GM21447 (cell line): ENCODE measurements around the gene RIN2.
"Not testable (repeated sequence)": the region's sequence is repeated elsewhere in the genome, so short reads cannot be mapped to it uniquely, and the experiment has no call there.

ENCODE experiments used
- ATAC-seq: cut with Tn5 transposase; IDR thresholded peaks from one replicate; pipeline ENCODE4 v1.9.1; 2021; ENCODE audit not compliant: unreplicated experiment

The RIN2 gene

GRCh38 chr20:19785983-19786285, 27.9 kb downstream of the RIN2 start:
- no peak for ATAC-seq

DNA sequence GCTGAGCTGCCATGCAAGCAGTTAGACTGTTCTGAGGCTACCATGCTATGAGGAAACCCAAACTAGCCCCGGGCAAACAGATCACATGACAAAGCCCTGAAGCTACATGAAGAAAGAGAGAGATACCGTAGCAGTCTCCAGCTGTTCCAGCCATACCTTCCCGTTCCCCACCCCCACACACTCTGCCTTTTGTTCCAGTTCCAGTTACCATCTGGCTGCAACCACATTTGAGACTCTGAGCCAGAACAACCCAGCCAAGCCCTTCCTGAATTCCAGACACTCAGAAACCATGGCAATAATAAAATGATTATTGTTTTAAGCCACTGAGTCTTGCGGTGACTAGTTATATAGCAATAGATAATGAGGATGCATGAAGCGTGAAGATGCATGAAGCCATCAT, 28.3 kb downstream of the RIN2 start:
- ATAC-seq, result no peak

DNA sequence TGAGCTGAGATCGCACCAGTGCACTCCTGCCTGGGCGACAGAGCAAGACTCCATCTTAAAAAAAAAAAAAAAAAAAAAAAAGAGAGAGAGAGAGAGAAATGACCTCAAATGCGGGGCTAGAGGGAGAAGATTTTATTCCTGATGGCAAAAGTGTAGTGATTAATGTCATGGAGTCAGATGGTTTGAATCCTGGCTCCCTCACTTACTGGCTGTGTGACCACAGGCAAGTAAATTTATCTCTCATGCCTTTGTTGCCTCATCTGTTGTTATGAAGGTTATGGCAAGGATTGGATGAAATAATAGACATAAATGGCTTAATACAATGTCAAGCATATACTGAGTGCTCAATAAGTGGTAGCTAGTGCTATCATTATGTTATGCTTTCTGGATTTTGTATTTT, 29.3 kb downstream of the RIN2 start:
- ATAC-seq, result no peak

DNA sequence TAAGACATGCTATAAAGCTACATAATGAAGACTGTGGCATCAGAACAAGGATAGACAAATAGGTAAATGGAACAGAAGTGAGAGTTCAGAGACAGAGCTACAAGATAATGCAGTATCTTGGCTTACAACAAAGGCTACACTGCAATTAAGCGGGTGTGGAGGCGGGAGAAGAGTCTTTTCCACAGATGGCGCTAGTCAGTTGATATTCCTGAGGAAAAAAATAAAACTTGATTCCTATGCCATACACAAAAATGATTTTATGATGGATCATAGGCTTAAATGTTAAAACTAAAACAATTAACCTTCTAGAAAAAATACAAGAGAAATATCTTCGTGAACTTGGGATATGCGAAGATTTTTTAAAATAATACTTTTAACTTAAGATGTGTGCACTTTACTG, 31.0 kb downstream of the RIN2 start:
- ATAC-seq, result no peak

DNA sequence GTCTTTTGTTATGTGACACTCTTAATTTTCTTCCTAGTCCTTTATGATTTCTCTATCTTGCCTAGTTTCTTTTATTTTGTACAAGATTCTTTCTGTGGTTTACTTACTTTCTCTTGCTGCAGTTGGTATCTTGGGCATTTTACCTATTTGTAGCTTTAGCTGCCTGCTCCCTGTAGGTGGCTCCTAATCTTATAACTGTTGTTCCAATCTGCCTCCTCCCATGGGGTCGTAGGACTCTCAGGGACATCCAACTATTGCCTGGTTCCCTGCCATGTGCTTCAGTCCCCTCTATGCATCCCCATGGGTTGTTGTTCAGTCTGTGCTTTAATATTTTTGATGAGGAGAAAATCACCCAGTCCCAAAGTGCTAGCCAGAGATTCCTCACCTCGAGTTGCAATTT, 31.4 kb downstream of the RIN2 start:
- no peak for ATAC-seq

DNA sequence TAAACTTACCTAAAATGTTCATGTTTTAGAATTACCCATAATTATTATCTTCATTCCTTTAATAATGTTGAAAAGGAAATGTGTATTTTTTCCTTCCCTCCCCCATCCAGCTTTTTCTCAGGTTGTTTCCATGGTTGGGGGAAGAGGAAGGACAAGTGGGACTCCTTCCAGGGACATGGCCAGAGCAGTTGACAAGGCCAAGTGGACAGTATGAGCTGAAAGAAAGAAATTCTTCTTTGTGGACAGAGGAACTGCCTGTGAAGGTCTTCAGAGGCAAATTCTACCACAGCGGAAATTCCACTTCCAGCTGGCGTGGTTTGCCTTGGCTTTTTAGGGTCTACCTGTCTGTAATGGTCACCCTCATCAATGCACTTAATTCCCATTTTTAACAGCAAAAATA, 33.8 kb downstream of the RIN2 start:
- no peak for ATAC-seq

DNA sequence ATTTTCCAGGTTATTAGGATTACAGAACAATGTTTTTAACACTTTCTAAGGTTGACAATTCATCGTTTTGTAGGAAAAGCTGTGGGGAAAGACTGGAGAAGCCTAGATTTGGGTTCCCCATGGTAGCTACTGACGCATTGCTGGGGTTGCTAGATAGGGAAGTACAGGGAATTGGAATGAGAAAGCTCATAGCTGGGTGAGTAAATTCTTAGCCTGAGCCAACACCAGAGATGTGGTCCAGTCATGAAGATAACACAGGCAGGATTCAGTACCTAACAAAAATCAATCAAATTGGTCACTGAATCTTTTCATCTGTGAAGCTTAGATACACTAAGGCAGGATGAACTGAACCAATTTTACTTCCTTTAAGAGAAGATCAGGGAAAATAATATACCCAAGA, 35.7 kb downstream of the RIN2 start:
- no peak for ATAC-seq

GRCh38 chr20:19794941-19795340, 36.9 kb downstream of the RIN2 start:
- no peak for ATAC-seq

- no peak for ATAC-seq
These were observed 41.3 kb downstream of the RIN2 start for GRCh38 chr20:19799325-19799724.

- ATAC-seq, result no peak
These were observed 44.0 kb downstream of the RIN2 start for GRCh38 chr20:19802099-19802491.

GRCh38 chr20:19802492-19803158, 44.6 kb downstream of the RIN2 start:
- ATAC-seq, result no peak

DNA sequence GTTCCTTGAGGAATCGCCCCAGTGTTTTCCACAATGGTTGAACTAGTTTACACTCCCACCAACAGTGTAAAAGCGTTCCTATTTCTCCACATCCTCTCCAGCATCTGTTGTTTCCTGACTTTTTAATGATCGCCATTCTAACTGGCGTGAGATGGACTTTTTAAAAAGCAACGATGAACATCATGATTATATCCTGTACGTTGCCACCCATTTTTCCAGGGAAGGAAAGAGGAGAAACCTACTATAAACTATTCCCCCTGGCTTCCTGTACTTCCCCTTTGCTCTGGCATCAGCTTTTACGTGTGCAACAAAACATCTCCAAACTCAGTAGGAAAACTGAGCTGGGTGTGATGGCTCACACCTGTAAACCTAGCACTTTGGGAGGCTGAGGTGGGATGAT, 48.2 kb downstream of the RIN2 start:
- not testable (repeated sequence) for ATAC-seq

- no peak for ATAC-seq
These were observed 48.7 kb downstream of the RIN2 start for GRCh38 chr20:19806806-19807190.

- no peak for ATAC-seq
These were observed 49.3 kb downstream of the RIN2 start for GRCh38 chr20:19807191-19807945.
